Lung (tissue), 12 donors: ENCODE results near the gene SUPT20H. TPM values are rescaled to one million over a fixed set of nuclear protein-coding genes. Genes with fewer than 3 reads are reported as not detected.

Source experiments
- ATAC-seq: fragments of 200-7000 bp; cut with Tn5 transposase; one replicate; pipeline ENCODE4 v1.9.1; 2020; ENCODE audit warnings: moderate number of reproducible peaks; ENCODE audit not compliant: insufficient read depth, low FRiP score
- DNase-seq, 3 donors: peaks; one replicate each; pipeline ENCODE4 v3.0.0-alpha.2; 2013 to 2017
- H3K27ac ChIP-seq, 2 donors: one replicate each; pipeline ENCODE4 v1.5.1; 2013; ENCODE audit warnings: mild to moderate bottlenecking in 2 of 2, moderate library complexity in 2 of 2, control low read depth in 1 of 2, inconsistent platforms in 1 of 2, low read depth in 1 of 2, low read length in 1 of 2
- H3K27me3 ChIP-seq, 3 donors: one replicate each; pipeline ENCODE4 v1.5.1; 2013; ENCODE audit warnings: low read length in 2 of 3; ENCODE audit not compliant: control insufficient read depth in 3 of 3, insufficient read depth in 3 of 3
- H3K36me3 ChIP-seq, 4 donors: one replicate each; pipeline ENCODE4 v1.5.1; 2013; ENCODE audit warnings: low read length in 4 of 4, mild to moderate bottlenecking in 1 of 4, moderate library complexity in 1 of 4; ENCODE audit not compliant: control insufficient read depth in 4 of 4, insufficient read depth in 4 of 4
- H3K4me1 ChIP-seq, 5 donors: one replicate each; pipeline ENCODE4 v1.5.1; 2013; ENCODE audit warnings: low read length in 5 of 5, mild to moderate bottlenecking in 2 of 5, moderate library complexity in 1 of 5; ENCODE audit not compliant: control insufficient read depth in 5 of 5, insufficient read depth in 5 of 5
- H3K4me3 ChIP-seq: one replicate; pipeline ENCODE4 v1.5.1; 2013; ENCODE audit warnings: mild to moderate bottlenecking, control low read depth, moderate library complexity
- H3K9ac ChIP-seq, 2 donors: one replicate each; pipeline ENCODE4 v1.5.1; 2013; ENCODE audit warnings: low read length in 2 of 2, control low read depth in 1 of 2; ENCODE audit not compliant: insufficient read depth in 1 of 2
- H3K9me3 ChIP-seq, 4 donors: one replicate each; pipeline ENCODE4 v1.5.1; 2013; ENCODE audit warnings: low read length in 3 of 4, mild to moderate bottlenecking in 1 of 4, moderate library complexity in 1 of 4; ENCODE audit not compliant: control insufficient read depth in 4 of 4, insufficient read depth in 3 of 4
- CTCF ChIP-seq: IDR thresholded peaks from 2 replicates; pipeline ENCODE4 v1.5.1; 2012; ENCODE audit warnings: mild to moderate bottlenecking; ENCODE audit errors: control extremely low read depth, extremely low read depth
- WGBS, 2 donors: extraction: QIAGEN DNeasy Blood & Tissue Kit; methylation state at CpG; one replicate each; pipeline ENCODE4 v1.1.7; 2013; 5-methylcytosine and 5-hydroxymethylcytosine counted together
- polyA plus RNA-seq, 2 donors: library from polyadenylated mRNA; stranded (reverse); fragments of 200-250 nt; gene quantifications; one replicate each; pipeline ENCODE4 v1.2.1, GENCODE V29; 2013
- total RNA-seq, 2 donors: library from RNA; depleted of rRNA in 1 of 2; stranded (reverse); fragments of >200 nt in 1 of 2; gene quantifications; one replicate each; pipeline ENCODE4 v1.2.1, GENCODE V29; 2014 to 2021
- donor health status: control.
- donor health status: control.
- donor health status: Bipolar disorder and iron deficiency.
- donor health status: healthy.
- donor health status: DM: yes; HTN: yes; CAD: no.

The SUPT20H gene
- total and polyA plus RNA-seq, 4 donors: 24.2 to 134 (median 39.8) TPM

- peaks cover 6 to 22% (median 12%) of the 10 kb centered on the region in 4 donors for H3K36me3 ChIP-seq
- DNase-seq: no peak
- no peak overlapping the region for H3K4me3 ChIP-seq
- no peaks in the 10 kb centered on the region for H3K4me1 ChIP-seq
- 86 to 88% methylated on average over 2 of the region's 2 CpGs for WGBS, 2 donors
- no peak overlapping the region for H3K27ac ChIP-seq
- TF ChIP-seq CTCF: no peak
- no peak overlapping the region for H3K9ac ChIP-seq
- H3K27me3 ChIP-seq: no peaks in the 10 kb centered on the region
- ATAC-seq: no peak
- no peaks in the 10 kb centered on the region for H3K9me3 ChIP-seq
Observed at GRCh38 chr13:37047032-37047431, 12.5 kb downstream of the SUPT20H start.

GRCh38 chr13:37046062-37046461 is 13.4 kb downstream of the SUPT20H start:
- no peak overlapping the region for H3K9ac ChIP-seq
- DNase-seq (no peak), ATAC-seq (no peak)
- H3K4me3 ChIP-seq: no peak overlapping the region
- WGBS, 2 donors: 100% methylated on average over 1 of the region's 1 CpG
- H3K27me3 ChIP-seq: no peaks in the 10 kb centered on the region
- no peaks in the 10 kb centered on the region for H3K9me3 ChIP-seq
- peaks cover 7 to 29% (median 18%) of the 10 kb centered on the region in 4 donors for H3K36me3 ChIP-seq
- no peak for TF ChIP-seq CTCF
- no peak overlapping the region for H3K27ac ChIP-seq
- H3K4me1 ChIP-seq: no peaks in the 10 kb centered on the region

- peaks cover 14 to 39% (median 33%) of the 10 kb centered on the region in 4 donors for H3K36me3 ChIP-seq
- H3K4me1 ChIP-seq: no peaks in the 10 kb centered on the region
- no peaks in the 10 kb centered on the region for H3K27me3 ChIP-seq
Observed at GRCh38 chr13:37040789-37041188, 18.7 kb downstream of the SUPT20H start.

More at GRCh38 chr13:37040789-37041188, 18.7 kb downstream of the SUPT20H start:
- H3K9ac ChIP-seq: no peak overlapping the region
- TF ChIP-seq CTCF: no peak
- ATAC-seq (no peak), DNase-seq (no peak)
- H3K4me3 ChIP-seq: no peak overlapping the region
- H3K9me3 ChIP-seq: no peaks in the 10 kb centered on the region
- H3K27ac ChIP-seq: no peak overlapping the region
